ENCODE measurements around the gene RFTN1.

GRCh38 chr3:16439848-16440708 is 73.4 kb downstream of the RFTN1 start:
- TF ChIP-seq CTCF (conservative IDR thresholded peaks at IDR 0.05 in 1 of 2, IDR thresholded peaks at IDR 0.05 in 1 of 2; ENCODE audit: low read depth in 1 of 2, low read length in 2 of 2) (no peak), EZH2 (IDR thresholded peaks at IDR 0.05; ENCODE audit: low read length, missing control alignments) (no peak)
